NCI-H510A (cell line): ENCODE results near the gene MSRB3.
"Not testable (repeated sequence)": the region's sequence is repeated elsewhere in the genome, so short reads cannot be mapped to it uniquely, and the experiment has no call there.

Source experiments
- DNase-seq: peaks from one replicate; lab custom pipeline; 2025; lab: John Stamatoyannopoulos, UW

The MSRB3 gene

DNA sequence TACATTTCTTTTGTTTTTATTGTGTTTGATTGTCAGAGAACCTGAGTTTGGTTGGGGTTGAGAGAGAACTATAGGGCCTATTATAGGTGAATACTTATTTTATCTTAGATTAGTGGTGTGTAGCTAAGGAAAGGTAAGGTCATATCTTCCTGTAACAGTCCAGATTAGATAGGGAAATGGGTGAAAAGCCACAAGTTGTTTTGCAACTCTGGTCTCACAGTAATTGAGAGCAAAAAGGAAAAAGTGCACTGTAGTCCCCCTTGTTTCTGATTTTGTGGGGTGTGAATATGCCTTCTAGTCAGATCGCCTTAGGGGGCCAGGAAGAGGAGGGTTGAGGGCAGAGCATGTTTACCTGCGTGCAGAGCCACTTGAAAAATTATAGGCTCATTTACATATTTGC is 8.9 kb downstream of the MSRB3 start:
- DNase-seq: no peak

DNA sequence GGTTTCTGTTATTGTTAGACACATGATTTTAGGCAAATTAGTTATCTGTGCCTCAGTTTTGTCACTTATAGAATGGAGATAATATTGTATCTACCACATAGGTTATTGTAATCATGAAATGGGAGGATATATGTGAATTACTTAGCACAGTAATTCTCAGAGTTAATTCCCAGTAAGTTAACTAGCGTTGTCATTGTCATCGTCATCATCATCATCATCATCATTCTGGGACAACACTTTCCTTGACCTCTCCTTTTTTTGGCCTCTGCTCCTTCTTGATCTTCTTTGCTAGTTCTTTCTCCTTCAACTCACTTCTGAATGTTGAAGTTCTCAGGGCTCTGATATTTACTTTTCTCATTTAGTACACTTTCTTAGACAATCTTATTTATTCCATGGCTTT is 13.8 kb downstream of the MSRB3 start:
- no peak for DNase-seq

DNA sequence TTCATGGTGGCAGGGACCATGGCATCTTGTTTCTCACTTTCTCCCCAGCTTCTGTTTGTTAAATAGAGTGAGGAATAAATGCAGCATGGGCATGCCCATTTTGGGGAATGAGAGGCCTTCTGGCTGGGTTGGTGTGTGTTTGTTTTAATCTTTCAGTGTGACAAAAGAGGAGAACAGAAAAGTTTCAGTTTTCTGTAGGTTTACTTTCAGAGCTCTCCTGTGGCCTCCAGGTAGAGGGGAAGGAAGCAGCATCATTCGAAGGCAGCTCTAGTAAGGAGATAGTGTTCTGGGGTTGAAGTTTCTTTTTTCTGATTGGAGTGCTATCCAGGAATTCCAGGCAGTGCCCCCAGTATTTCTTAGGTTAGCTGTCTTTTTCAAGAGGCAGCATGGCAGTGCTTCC is 15.3 kb downstream of the MSRB3 start:
- no peak for DNase-seq

DNA sequence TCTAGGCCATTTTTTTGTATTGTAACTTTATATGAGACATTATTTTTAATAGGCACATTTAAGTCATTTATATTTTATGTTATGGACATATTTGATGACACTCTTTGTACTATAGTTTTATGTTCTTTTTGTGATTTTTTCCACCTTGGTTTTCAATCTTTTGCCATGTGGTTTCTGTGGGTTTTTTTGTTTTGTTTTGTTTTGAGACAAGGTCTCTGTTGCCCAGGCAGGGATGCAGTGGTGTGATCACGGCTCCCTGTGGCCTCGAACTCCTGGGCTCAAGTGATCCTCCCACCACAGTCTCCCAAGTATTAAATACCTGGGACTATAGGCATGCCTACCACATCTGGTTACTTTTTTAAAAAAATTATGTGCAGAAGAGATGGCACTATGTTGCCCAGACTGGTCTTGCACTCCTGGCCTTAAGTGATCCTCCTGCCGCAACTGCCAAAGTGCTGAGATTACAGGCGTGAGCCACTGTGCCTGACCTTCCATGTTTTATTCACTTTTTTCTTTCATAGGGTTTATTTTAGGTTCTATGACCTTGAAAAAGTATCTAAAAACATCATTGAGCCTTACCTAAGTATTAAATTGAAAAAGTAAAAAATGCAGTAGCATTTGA is 16.3 kb downstream of the MSRB3 start:
- DNase-seq: no peak

DNA sequence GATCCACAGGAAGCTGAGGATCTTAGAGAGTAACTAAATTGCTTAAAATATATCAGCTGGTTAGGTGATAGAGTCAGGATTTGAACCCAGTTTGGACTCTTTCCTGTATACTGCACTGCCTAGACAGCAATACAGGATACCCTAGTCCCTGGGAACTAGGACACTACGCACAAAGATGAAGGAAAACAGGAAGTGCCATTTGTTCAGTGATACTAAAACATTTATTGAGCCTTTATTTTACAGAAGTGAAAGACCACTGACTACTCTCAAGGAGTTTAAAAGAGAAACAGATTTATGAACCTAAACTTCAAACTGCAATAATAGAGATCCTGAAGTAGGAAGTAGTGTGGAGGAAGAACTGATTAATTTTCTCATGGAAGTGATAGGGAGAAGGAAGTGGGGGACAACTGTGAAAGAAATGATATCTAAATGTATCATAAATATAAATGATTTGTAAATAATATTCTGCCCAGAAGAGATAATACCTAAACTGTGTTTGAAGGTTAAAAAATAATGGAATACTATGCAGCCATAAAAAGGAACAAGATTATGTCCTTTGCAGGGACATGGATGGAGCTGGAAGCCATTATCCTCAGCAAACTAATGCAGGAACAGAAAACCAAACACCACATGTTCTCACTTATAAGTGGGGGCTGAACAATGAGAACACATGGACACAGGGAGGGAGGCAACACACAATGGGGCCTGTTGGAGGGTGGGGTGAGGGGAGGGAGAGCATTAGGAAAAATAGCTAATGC is 18.2 kb downstream of the MSRB3 start:
- DNase-seq: no peak

DNA sequence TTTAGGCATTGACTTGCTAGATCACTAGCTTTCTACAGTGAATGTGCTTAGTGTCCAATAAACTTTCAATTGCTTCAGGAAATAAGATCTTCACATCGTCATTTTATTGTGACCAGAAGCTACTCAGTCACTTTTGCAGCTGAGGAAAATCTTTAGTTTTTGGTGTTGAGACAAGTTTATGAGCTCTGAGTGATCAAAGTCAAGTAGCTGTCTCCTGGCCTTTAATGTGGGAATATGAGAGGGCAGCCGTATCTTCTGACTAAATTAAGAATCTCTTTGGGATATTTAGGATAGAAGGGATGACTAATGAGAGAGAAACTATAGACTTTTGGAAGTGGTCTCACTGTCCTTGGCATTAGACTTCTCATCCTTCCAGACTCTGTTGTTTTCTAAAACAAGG is 21.6 kb downstream of the MSRB3 start:
- DNase-seq: no peak

DNA sequence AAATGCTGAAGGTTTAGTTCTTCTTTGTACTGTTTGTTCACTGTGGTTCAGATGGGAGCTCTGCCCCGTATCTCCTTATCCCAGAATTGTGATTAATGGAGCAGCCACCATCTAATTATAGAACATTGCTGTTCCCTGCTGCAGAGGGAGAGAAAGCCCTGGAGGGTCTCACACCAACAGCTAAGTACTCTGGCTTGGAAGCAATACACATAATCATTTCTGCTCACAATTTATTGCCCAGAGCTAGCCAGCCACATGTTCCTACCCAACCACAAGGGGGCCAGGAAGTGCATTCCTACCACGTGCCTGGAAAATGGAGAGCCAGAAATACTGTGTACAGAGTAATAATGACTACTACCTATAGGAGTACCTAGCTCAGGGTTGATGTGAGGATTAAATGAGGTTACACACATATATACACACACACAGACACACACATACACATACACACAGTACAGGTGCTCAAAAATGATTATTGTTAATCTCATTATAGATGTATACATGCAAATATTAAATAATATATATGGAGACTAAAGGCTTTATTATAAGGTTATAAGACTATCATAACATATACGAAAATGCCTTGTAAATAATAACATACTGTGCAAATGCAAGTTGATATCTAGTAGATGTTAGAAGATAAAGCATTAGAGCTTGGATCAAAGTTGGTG is 22.3 kb downstream of the MSRB3 start:
- DNase-seq: no peak

DNA sequence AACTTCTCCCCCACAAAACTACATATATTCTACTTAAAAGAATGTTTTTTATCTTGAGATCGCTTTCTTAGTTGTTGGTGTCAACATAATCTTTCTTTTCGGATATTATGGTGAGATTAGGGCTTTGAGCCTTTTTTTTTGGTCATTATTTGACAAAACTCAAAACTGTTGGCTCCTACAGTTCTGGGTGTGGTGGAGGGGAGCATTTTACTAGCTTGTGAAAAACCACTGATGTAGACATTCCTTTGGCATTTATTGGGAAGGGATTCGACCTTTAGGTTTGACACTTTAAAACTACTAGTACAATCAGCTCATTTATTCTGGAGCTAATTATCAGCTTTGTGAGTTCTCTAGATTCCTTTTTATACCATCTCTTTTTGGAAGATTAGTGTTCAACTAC is 24.4 kb downstream of the MSRB3 start:
- no peak for DNase-seq

DNA sequence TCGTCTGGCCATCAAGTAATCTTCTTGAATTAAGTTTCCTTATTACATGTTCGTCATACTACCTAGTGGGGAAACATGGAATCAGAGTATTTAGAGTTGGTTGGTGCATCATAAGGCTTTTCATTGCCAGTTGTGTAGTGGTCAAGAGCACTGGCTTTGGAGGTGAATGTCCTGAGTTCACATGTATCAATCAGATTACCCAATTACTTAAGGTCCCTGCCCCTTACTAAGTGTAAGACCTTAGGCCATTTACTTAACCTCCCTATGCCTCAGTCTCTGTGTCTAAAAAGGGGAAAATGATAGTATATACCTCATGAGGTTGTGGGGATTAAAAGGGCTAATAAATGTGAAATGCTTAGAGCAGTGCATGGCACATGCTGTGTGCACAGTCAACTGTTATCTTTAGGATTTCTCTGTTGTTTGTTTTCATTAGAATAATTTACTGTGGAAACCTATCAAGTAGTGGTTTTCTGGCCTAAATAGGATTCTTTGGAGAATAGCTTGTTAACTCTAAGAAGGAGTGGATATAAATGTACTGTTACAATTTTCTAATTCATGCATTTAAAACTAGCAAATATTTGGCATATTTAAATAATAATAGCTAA is 27.0 kb downstream of the MSRB3 start:
- no peak for DNase-seq

DNA sequence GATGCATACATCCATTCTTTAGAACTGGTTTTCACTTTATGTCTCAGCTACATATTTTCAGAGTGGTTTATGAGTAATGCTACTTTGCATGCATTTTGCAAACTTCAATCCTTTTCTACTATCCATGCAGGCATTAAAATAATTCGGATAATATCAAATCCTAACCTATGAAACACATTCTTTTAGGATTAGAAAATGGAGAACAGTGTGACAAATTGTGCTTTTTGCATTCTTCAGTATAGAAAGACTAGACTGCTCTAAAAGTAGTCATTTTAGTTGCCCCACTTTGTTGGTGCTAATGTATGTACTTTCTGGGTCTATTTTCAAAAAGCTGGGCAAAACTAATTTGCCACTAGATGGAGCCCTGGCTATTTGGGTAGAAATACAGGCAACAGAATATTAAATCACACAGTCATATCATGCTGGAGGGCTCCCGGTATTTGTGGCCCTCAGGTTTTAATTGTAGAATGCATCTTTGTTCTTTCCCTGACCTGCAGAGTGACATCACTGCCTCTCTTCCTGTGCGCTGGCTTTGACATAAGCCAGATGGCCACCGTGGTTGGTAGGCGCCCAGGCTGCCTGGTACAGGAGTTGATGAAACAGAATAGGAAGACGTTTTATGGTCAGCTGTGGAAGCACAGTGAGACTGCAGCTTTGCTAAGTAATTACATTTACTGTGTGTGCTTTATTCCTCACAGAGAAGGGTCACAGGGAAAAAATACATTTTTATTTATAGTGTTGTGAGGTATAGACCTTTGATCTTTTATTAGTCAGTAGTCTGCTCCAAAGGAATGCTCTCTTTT is 28.1 kb downstream of the MSRB3 start:
- peak; percentile 2 for DNase-seq

DNA sequence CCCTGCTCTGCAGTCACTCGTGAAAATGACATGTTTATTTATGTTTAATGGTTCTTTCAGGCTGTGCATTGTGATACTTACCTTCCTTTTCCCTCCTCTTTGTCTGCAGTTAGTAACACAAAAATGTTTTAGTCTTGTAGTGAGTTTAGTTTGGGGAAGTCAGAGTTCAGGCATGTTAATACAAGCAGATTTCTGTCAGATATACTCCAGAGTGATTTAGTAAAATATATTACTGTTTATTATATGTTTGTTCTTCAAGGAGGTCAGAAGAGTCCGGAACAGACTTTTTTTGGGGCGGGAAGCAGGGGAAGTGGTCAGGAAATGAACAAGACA is 28.7 kb downstream of the MSRB3 start:
- DNase-seq: no peak

DNA sequence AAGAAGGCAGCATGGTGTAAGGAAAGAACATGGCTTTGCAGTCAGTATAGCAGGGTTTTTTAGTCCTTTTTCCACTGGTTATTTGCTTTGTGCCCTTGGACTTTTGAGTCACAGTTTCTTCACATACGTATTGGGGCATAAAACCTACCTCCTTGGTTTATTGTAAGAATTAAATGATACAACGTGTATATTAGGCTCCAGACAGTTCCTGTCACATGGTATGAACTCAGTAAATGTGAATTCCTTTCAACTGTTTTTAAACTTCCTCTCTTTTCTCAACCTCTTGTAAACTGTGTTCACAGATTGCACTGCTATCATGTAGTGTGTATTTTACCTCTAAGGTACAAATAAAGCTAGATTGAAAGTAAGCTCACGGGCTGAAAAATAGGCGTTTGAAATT is 29.5 kb downstream of the MSRB3 start:
- no peak for DNase-seq

DNA sequence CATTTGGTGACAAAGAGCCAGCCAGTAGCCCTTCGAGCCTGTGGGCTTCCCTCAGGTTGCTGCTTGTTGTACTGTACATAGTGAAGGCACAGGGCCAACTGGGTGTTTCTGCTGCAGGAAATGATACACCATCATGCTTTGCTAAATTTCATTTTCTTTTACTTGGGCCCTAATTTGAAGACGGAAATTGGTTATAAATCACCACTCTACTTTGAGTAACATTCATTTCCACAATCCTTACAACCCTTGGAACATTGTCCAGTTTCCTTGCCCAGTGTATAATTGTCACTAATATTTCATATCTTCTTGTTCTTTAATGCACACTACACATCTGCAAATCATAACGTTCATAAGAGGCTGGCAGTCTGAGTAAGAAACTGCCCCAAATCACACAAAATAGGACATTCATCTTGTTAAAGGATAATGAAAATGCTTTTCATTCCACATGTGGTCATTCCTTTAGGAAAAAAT is 30.2 kb downstream of the MSRB3 start:
- no peak for DNase-seq

DNA sequence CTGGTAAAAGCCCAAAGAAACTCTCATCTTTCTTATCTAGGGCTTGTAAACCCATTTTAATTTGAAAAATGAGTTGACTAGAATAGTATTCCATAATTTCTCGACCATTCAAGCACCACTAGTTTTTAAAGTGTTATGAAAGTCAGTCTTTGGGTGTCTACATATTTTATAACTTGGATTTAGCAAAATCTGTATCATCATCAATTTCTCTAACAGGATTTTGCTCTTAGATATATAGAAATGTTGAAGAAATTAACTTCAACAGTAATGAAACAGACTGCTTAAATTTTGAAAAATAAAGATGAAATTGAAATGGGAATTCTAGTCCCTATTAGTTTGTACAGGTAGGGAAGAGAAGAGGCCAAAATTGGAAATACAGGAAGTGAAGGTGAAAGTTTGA is 32.8 kb downstream of the MSRB3 start:
- DNase-seq: no peak

DNA sequence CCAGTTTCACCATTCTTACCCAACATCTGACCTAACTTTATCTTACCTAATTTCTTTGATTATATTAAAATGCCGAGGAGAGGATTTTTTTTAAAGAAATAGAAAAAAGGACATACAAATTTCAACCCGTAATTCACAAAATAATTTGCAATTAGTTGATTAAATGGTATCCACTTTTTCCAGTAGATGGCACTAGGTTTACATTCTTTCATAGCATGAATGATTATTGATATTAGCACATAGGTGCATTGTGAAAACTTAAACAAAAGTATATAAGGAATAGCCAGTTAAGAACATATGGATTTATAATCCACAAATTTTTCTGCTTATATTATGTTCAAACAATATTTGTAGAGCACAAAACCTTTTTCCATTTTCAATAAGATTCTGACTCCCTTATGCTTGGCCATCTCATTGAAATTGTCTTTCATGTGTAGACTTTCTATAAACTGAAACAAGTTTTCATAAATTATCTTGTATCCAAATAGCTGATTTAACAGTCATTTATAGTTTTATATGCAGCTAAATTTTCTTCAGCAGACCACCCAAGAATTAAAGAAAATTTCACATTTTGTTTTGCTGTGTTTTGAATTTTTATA is 35.3 kb downstream of the MSRB3 start:
- DNase-seq: no peak

DNA sequence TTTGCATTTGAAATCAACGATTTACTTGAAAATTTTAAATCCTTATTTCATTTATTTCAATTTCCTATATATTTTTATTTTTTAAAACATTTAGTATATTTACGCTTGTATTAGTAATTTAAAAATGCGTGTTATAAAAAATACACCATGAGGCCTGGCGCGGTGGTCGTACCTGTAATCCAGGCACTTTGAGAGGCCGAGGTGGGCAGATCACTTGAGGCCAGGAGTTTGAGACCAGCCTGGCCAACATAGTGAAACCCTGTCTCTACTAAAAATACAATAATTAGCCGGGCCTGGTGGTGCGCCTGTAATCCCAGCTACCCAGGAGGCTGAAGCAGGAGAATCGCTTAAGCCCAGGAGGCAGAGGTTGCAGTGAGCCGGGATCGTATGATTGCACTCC is 36.8 kb downstream of the MSRB3 start:
- DNase-seq: not testable (repeated sequence)

DNA sequence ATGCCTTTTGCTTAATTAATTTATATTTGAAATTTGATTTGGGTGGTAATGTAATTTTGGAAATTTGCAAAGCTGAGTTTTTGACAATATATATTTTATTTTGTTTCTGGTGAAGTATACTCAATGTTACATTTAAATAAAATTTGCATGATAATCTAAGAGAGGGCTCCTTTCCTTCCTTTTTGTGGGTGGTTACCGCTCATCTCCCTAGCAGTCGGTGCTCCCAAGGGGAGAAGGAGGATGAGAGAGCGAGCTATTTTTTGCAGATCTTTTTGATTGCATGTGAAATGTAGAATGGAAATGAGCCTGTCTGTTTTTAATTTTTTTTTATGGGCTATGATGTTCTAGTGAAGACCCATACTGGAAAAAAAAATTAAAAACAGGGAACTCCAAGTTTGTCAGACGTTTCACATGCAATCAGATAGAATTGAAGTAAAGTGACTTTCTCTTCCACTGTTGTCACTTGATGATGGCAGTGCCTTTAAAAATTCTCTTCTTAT is 39.8 kb downstream of the MSRB3 start:
- no peak for DNase-seq

DNA sequence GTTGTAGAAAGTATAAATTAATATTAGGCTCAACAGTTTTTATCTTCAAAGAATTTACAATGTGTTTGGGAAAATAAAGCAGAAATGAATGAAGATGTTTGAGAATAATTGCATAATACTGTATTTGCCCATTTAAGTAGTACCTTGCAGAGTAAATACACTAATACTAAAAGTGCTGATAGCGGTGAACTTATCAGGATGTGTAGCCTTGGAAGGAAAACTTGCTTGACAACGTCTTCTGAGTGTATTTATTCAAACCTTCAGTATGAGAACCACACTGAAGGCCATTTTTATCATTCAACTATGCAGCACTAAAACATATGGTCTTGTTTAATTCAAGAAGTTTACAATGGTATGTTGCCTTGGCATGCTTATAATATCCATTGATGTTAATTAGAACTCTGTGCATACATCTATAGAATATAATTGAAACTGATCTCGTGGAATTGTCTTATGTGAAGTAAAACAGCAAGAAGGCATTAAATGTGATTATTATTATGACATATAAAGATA is 41.3 kb downstream of the MSRB3 start:
- no peak for DNase-seq

DNA sequence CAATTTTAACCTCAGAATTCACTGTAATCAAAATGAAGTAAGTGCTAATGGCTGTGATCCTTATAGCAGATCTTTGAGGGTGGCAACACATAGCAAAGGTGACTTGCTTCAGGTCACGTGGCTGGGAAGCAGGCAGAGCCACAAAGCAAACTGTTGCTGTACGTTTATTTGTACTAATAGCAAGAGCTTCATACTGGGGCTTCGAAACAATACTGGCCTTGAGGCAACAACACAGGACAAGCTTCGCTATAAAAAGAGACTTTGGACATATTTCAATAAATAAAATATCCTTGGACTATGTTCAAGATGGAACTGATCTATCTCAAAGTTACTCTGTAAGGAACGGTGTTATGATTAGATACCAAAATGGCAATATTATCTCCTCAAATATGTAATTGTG is 44.6 kb downstream of the MSRB3 start:
- no peak for DNase-seq

DNA sequence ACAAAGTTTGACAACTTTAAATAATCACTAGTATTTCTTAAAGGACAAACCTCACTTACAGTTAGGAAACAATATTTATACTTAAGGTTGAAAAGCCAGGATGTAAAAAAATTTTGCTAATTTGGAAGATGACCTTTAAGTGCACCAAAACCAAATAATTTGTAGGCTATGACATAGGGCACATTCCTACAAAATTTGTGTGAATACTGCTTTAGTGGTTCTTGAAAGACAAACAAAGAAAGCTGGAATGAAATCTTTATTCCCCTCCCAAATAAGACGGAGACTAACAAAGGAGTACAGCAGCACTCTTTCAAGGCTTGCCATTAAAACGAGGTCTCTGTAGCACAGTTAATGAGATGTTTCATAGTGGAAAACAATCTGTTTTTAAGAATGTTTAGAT is 45.6 kb downstream of the MSRB3 start:
- no peak for DNase-seq

DNA sequence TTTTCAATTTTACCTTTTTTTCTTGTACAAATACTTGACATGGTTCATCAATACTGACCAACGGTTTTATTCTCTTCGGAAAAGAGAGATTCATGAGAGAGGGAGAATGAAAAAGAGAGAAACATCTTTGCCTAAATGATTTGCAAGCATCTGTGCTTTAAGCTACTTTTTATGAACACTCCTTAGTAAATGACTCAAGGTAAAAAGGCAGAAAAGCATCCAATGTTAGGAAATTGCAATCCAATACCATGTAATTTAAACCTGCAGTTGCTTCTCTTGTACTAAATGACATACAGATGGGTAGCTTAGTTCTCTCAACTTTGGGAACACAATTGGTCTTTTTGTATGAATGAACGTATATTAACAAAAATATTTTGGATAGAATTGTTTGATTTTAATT is 46.1 kb downstream of the MSRB3 start:
- DNase-seq: no peak
